ENCODE results near the gene CUL1.

Gene CUL1

DNA sequence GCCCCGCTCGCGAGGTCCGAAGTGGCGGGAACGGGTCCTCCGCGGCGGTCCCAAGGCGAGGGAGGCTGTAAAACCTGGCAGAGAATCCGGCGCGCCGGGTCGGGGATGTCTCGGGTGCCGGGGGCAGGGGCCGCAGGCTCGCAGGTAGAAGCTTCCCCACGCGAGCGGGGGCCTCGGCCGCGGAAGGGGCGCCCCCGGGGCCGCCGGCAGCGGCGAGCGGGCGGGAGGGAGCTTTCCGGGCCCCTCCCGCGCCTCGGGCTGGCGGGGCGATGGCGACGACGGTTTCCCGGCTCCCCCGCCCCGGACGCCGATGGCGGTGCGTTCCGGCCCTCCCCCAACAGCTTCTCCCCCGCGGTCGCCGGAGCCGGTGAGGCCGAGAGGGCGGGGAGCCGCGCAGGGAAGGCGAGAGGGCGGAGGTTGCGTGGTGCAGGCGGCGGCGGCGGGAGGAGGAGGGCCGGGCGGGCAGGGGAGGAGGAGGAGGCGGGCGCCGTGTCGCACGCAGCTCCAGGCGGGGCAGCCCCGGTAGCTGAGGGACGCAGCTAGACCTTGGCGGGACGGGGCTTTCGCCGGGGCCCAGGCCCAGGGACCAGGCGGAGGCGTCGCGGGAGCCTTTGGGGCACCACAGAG, at the start of gene CUL1:
Gene CUL1 (plus strand): TSS at position 507 of the 627 bp plus-strand sequence. CDS start 31,220 bp downstream, outside the sequence.
- DNase-seq (ENCODE audit: low spot score), result peak; percentile 83

DNA sequence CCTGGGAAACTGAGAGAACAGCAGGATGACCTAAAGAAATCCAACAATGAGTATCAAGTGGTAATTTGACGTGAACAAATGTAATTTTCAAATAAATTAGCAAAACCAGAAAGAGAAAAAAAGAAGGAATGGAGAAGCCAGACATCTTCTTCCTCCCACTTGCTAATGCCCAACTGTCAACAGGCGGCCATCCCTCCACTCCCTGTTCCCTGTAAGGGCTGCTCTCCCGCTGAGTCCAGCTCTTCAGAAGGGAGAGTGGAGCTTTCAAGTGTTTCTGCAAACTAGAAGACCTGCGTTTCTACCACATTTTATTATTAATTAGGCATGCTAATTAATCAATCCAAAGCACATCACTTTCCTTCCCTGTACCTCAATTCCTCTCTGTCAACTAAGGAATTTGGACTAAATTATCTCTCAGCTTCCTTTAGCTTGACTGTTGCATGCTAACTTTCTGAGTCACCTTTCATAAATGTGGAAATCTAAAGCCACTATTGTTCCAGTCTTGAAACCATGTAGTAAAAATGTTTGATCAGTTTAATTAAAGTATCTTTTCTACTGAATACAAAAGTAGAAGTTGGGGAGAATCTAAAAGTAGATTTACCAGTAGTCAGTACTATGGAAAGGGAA, 48.4 kb upstream of the CUL1 start:
- DNase-seq (ENCODE audit: low spot score), result no peak

DNA sequence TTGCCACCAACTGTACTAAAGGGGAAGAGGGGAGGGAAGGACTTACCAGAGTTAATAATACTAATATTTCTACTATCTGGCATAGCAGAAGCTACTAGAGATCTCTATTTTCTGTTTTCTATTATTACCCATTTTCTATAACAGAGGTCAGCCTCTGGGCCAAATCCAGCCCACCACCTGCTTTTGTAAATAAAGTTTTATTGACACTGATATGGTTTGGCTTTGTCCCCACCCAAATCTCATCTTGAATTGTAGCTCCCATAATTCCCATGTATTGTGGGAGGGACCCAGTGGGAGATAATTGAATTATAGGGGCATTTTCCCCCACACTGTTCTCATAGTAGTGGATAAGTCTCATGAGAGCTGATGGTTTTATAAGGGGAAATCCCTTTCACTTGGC, 45.9 kb upstream of the CUL1 start:
- DNase-seq (ENCODE audit: low spot score), result no peak

- DNase-seq (ENCODE audit: low spot score), result no peak
These were observed 40.8 kb upstream of the CUL1 start for GRCh38 chr7:148657929-148658328.

DNA sequence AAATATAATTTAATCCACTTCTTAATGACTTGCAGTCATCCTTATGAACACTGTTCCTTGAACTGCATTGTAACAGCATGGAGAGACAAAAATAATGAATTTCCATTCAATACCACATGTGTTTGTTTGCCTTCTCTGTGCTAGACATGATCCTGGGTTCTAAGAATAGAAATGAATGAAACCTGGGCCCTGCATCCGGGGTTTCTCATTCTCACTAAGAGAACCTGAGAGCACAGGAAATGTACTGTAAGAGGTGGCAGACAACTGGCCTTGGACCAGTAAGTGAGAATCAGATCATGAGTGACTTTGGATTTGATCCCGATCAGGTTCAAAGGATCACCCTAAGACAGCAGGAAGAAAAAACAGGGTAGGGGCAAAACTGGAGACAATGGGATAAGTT, 37.2 kb upstream of the CUL1 start:
- peak; percentile 6 for DNase-seq (ENCODE audit: low spot score)

DNA sequence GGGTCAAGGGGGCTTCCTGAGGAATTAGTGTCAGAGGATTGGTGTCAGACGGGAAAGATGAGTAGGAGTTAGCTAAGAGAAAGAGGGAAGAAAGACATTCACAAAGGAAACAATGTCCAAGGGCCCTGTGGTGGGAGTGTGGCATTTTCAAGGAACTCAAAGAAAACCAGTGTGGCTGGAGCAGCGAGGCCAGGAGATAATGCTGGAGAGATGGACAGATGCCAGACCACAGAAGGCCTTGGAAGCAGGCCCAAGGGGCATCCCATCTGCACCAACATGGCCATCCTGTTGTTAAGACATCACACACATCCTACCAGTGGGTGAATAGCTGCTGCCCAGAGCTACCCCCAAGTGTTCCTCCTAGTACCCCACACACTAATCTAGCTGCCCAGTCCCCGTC, 36.1 kb upstream of the CUL1 start:
- DNase-seq (ENCODE audit: low spot score), result no peak

- no peak for DNase-seq (ENCODE audit: low spot score)
These were observed 34.4 kb upstream of the CUL1 start for GRCh38 chr7:148664324-148664723.

DNA sequence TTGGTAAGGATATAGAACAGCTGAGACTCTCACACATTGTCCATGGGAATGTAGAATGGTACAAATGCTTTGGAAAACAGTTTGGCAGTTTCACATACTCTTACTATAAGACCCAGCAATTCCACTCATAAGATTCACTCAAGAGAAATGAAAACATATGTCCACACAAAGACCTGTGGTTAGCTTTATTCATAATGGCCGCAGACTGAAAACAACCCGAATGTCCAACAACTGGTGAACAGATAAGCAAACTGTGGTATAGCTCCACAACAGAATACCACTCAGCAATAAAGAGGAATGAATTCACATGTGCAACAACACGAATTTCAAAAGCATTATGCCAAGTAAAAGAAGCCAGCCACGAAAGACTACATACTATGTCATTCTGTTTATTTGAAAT, 33.5 kb upstream of the CUL1 start:
- DNase-seq (ENCODE audit: low spot score), result no peak

DNA sequence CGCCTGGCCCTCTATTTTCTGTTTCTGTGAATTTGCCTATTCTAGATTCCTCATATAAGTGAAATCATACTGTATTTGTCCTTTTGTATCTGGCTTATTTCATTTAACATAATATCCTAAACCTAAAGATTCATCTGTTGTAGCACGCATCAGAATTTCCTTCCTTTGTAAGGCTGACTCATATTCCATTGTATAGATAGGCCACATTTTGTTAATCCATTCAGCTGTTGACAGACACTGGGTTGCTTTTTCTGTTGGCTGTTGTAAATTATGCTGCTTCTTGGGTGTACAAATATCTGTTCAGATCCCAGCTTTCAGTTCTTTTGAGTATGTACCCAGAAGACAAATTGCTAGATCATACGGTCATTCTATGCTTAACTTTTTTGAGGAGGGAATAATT, 28.8 kb upstream of the CUL1 start:
- DNase-seq (ENCODE audit: low spot score), result no peak

- DNase-seq (ENCODE audit: low spot score), result no peak
These were observed 28.3 kb upstream of the CUL1 start for GRCh38 chr7:148670374-148670773.

- DNase-seq (ENCODE audit: low spot score), result no peak
These were observed 27.9 kb upstream of the CUL1 start for GRCh38 chr7:148670807-148671206.

- no peak for DNase-seq (ENCODE audit: low spot score)
These were observed 26.7 kb upstream of the CUL1 start for GRCh38 chr7:148672041-148672440.

DNA sequence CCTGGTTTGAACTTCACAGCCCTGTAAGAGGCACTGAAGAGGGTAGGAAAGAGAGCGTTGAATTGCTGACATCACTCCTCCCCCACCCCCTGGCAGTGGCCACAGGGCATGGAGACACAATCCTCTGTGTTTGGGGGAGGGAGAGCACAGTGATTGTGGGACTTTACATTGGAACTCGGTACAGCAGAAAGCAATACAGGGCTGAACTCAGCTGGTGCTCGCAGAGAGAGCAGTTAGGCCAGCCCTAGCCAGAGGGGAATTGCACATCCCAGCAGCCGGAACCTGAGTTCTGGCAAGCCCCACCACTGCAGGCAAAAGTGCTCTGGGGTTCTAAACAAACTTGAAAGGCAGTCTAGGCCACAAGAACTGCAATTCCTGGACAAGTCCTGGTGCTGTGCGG, 24.0 kb upstream of the CUL1 start:
- no peak for DNase-seq (ENCODE audit: low spot score)

GRCh38 chr7:148676291-148676690, 22.4 kb upstream of the CUL1 start:
- DNase-seq (ENCODE audit: low spot score), result no peak

GRCh38 chr7:148681821-148682220, 16.9 kb upstream of the CUL1 start:
- no peak for DNase-seq (ENCODE audit: low spot score)

- DNase-seq (ENCODE audit: low spot score), result no peak
These were observed 14.3 kb upstream of the CUL1 start for GRCh38 chr7:148684289-148684830.

DNA sequence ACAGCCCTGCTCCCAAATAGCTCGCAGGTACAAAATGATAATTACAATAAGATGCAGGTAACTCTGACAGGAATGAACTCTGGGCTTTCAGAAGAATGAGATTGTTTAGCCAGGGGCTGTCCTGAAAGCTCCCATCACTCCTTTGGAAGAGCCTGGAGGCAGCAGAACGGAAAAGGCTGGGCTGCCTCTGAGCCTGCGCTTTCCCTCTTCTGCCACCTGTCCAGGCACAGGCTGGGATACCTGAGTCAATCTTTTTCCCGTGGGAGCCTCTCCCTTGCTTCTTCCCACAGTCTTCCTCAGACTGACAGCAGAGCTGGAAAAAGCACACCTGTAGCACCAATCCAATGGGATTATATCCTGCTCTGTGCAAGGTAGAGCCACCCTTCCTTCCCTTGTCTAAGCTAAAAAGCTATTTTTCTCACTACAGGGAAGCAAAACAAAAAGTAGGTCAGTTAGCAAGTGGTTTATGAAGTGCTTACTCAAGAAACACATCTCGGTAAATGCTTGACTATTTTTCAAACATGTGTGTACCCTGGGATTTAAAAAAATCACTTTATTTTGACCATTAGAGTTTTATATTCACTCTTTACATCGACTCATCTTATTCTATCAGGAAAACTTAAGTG, 12.3 kb upstream of the CUL1 start:
- DNase-seq (ENCODE audit: low spot score), result no peak

GRCh38 chr7:148687555-148687954, 11.1 kb upstream of the CUL1 start:
- DNase-seq (ENCODE audit: low spot score), result no peak

DNA sequence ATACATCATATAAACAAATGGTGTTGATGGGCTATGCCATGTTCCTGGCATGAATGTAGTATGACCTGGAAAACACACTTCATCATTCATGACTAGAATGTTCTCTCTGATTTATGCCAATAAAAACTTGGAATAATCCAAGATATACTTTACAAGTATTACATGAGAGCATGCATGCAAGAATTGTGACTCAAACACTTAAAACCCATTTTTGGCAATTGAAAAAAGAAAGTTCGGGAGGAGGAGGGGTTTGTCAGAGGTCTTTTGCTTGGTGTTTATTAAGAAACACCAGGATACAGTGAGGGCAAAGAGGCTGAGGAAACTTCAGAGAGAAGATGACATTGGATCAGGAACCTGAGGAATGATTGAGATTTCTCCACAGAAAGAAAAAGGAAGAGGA, 10.2 kb upstream of the CUL1 start:
- DNase-seq (ENCODE audit: low spot score), result no peak

DNA sequence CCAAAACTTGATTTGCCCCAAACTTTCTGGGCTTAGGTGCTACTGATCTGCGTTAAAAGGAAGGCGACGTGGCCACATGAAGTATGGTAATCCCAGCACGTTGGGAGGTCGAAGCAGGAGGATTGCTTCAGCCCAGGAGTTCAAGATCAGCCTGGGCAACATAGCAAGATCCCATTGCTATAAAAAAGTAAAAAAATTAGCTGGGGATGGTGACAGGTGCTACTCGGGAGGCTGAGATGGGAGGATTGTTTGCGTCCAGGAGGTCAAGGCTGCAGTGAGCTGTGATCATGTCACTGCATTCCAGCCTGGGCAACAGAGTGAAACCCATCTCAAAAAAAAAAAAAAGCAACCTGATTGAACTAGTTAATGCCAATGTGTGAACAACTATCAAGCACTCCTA, 5.1 kb upstream of the CUL1 start:
- DNase-seq (ENCODE audit: low spot score), result no peak

DNA sequence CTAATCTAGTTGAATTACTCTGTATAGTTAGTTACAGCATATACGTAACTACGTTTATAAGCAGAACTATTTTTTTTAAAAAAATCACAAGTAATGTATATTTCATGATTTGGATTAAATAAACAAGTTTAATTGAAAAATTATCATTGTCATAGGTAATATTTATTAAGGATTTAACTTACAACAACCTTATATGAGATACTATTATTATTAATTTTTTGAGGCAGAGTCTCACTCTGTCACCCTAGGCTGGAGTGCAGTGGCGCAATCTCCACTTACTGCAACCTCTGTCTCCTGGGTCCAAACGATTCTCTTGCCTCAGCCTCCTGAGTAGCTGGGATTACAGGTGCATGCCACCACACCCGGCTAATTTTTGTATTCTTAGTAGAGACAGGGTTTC, 4.1 kb upstream of the CUL1 start:
- no peak for DNase-seq (ENCODE audit: low spot score)

- DNase-seq (ENCODE audit: low spot score), result peak; percentile 25
These were observed 2.8 kb upstream of the CUL1 start for GRCh38 chr7:148695953-148696352.

- DNase-seq (ENCODE audit: low spot score), result no peak
These were observed 1.9 kb upstream of the CUL1 start for GRCh38 chr7:148696787-148697186.
